Nephron (organoid): ENCODE measurements around the gene ARHGEF28.
A peak's percentile ranks its signal among the peaks of the same experiment; 100 is the strongest.

Source experiments
- H3K27ac Mint-ChIP-seq, 3 experiments: 2 replicates each; pipeline ENCODE4 v1.8.0; 2020; ENCODE audit warnings: mixed read lengths in 3 of 3, mild to moderate bottlenecking in 2 of 3, moderate library complexity in 1 of 3
- H3K27me3 Mint-ChIP-seq: 2 replicates; pipeline ENCODE4 v1.8.0; 2021; ENCODE audit warnings: low read depth, mild to moderate bottlenecking, moderate library complexity, mixed read lengths
- H3K36me3 Mint-ChIP-seq: 2 replicates; pipeline ENCODE4 v1.8.0; 2020; ENCODE audit warnings: low read depth, mixed read lengths
- H3K4me1 Mint-ChIP-seq: 2 replicates; pipeline ENCODE4 v1.8.0; 2020; ENCODE audit warnings: mixed read lengths
- H3K4me3 Mint-ChIP-seq, 3 experiments: 2 replicates each; pipeline ENCODE4 v1.8.0; 2020; ENCODE audit warnings: mild to moderate bottlenecking in 3 of 3, mixed read lengths in 3 of 3, moderate library complexity in 2 of 3
- H3K9me3 Mint-ChIP-seq: 2 replicates; pipeline ENCODE4 v1.8.0; 2020; ENCODE audit warnings: mixed read lengths
- CTCF ChIP-seq, 3 experiments: fragments of 200-600 bp; sonication (generic); IDR thresholded peaks; one replicate each; pipeline ENCODE4 v1.5.0; 2021; ENCODE audit warnings: antibody characterized with exemption in 3 of 3; ENCODE audit not compliant: unreplicated experiment in 3 of 3

Gene ARHGEF28

GRCh38 chr5:73652391-73652790 is 26.4 kb downstream of the ARHGEF28 start:
- no peak for TF ChIP-seq CTCF (IDR thresholded peaks at IDR 0.05; ENCODE audit: unreplicated experiment in 3 of 3)
- H3K9me3 Mint-ChIP-seq: no peaks in the 10 kb centered on the region
- no peaks in the 10 kb centered on the region for H3K27me3 Mint-ChIP-seq
- no peak overlapping the region for H3K27ac Mint-ChIP-seq
- no peaks in the 10 kb centered on the region for H3K36me3 Mint-ChIP-seq
- no peak overlapping the region for H3K4me3 Mint-ChIP-seq
- no peaks in the 10 kb centered on the region for H3K4me1 Mint-ChIP-seq

- H3K27ac Mint-ChIP-seq: no peak overlapping the region
- no peak for TF ChIP-seq CTCF (IDR thresholded peaks at IDR 0.05; ENCODE audit: unreplicated experiment in 3 of 3)
- no peak overlapping the region for H3K4me3 Mint-ChIP-seq
- H3K27me3 Mint-ChIP-seq: no peaks in the 10 kb centered on the region
- no peaks in the 10 kb centered on the region for H3K36me3 Mint-ChIP-seq
- H3K4me1 Mint-ChIP-seq: no peaks in the 10 kb centered on the region
- H3K9me3 Mint-ChIP-seq: no peaks in the 10 kb centered on the region
Measured at GRCh38 chr5:73654171-73654811, 28.3 kb downstream of the ARHGEF28 start.

- Mint-ChIP-seq H3K4me3 (no peak overlapping the region), H3K27ac (no peak overlapping the region), H3K4me1 (no peaks in the 10 kb centered on the region), H3K9me3 (no peaks in the 10 kb centered on the region), H3K36me3 (no peaks in the 10 kb centered on the region), H3K27me3 (no peaks in the 10 kb centered on the region)
- TF ChIP-seq CTCF (IDR thresholded peaks at IDR 0.05; ENCODE audit: unreplicated experiment in 3 of 3): no peak
Measured at GRCh38 chr5:73654819-73655318, 28.9 kb downstream of the ARHGEF28 start.

- H3K4me1 Mint-ChIP-seq: no peaks in the 10 kb centered on the region
- H3K9me3 Mint-ChIP-seq: no peaks in the 10 kb centered on the region
- H3K27ac Mint-ChIP-seq: no peak overlapping the region
- no peak for TF ChIP-seq CTCF (IDR thresholded peaks at IDR 0.05; ENCODE audit: unreplicated experiment in 3 of 3)
- H3K36me3 Mint-ChIP-seq: no peaks in the 10 kb centered on the region
- no peak overlapping the region for H3K4me3 Mint-ChIP-seq
- no peaks in the 10 kb centered on the region for H3K27me3 Mint-ChIP-seq
Measured at GRCh38 chr5:73655521-73656160, 29.6 kb downstream of the ARHGEF28 start.

- H3K9me3 Mint-ChIP-seq: no peaks in the 10 kb centered on the region
- peak overlapping the region; percentile 16 to 79 (median 32) for H3K27ac Mint-ChIP-seq
- no peaks in the 10 kb centered on the region for H3K36me3 Mint-ChIP-seq
- peaks cover 5% of the 10 kb centered on the region for H3K4me1 Mint-ChIP-seq
- no peak for TF ChIP-seq CTCF (IDR thresholded peaks at IDR 0.05; ENCODE audit: unreplicated experiment in 3 of 3)
- H3K27me3 Mint-ChIP-seq: no peaks in the 10 kb centered on the region
- no peak overlapping the region for H3K4me3 Mint-ChIP-seq
Measured at GRCh38 chr5:73661753-73662152, 35.8 kb downstream of the ARHGEF28 start.
